Upper lobe of left lung (tissue), 6 donors: ENCODE measurements around the gene CHORDC1. TPM values are rescaled to one million over a fixed set of nuclear protein-coding genes. Genes with fewer than 3 reads are reported as not detected.

Experiments
- ATAC-seq, 2 donors: fragments of 200-7000 bp; cut with Tn5 transposase; one replicate each; pipeline ENCODE4 v1.9.1; 2022; ENCODE audit warnings: mild to moderate bottlenecking in 2 of 2, moderate library complexity in 2 of 2; ENCODE audit not compliant: low FRiP score in 2 of 2
- DNase-seq, 2 donors: peaks; one replicate each; pipeline ENCODE4 v3.0.0-alpha.2; 2019 to 2020
- H3K27ac ChIP-seq, 4 donors: fragments of 200-600 bp; sonication (generic); one replicate each; pipeline ENCODE4 v1.5.1; 2016 to 2019
- H3K27me3 ChIP-seq, 4 donors: fragments of 200-600 bp; sonication (generic); one replicate each; pipeline ENCODE4 v1.5.1; 2017 to 2019
- H3K36me3 ChIP-seq, 4 donors: fragments of 200-600 bp; sonication (generic); one replicate each; pipeline ENCODE4 v1.5.1; 2016 to 2019
- H3K4me1 ChIP-seq, 4 donors: fragments of 200-600 bp; sonication (generic); one replicate each; pipeline ENCODE4 v1.5.1; 2018 to 2019
- H3K4me3 ChIP-seq, 4 donors: fragments of 200-600 bp; sonication (generic); one replicate each; pipeline ENCODE4 v1.5.1; 2017 to 2019; ENCODE audit warnings: mild to moderate bottlenecking in 2 of 4, moderate library complexity in 1 of 4
- H3K9me3 ChIP-seq, 4 donors: fragments of 200-600 bp; sonication (generic); one replicate each; pipeline ENCODE4 v1.5.1; 2018 to 2019
- CTCF ChIP-seq, 6 experiments: fragments of 450-650 bp in 4 of 6; fragments of 200-600 bp in 2 of 6; sonication (generic) in 2 of 6; IDR thresholded peaks; one replicate each; pipeline ENCODE4 v1.5.1; 2016 to 2019; ENCODE audit warnings: antibody characterized with exemption in 6 of 6
- EP300 ChIP-seq, 4 donors: sonication (generic); formaldehyde crosslinking; IDR thresholded peaks; one replicate each; pipeline ENCODE4 v1.5.1; 2017; ENCODE audit warnings: antibody characterized with exemption in 4 of 4, control low read depth in 2 of 4
- POLR2A ChIP-seq, 4 donors: fragments of 450-650 bp; IDR thresholded peaks; one replicate each; pipeline ENCODE4 v1.5.1; 2016 to 2017; ENCODE audit warnings: antibody characterized with exemption in 4 of 4, mild to moderate bottlenecking in 2 of 4
- POLR2AphosphoS5 ChIP-seq, 2 donors: sonication (generic); formaldehyde crosslinking; IDR thresholded peaks; one replicate each; pipeline ENCODE4 v1.5.1; 2017; ENCODE audit warnings: antibody characterized with exemption in 2 of 2
- WGBS, 2 donors: methylation state at CpG; one replicate each; pipeline ENCODE4 v1.1.5; 2017 to 2018; 5-methylcytosine and 5-hydroxymethylcytosine counted together
- total RNA-seq, 6 donors: library from RNA; depleted of rRNA in 4 of 6; stranded (reverse); fragments of >200 nt in 4 of 6; gene quantifications; one replicate each; pipeline versions ENCODE4 v1.1.0 to v1.2.1, GENCODE V29; 2016 to 2021
- donor health status: DM: no; HTN: no; CAD: no; lungs with moderate emphysema.
- donor health status: DM: no; HTN: yes; CAD: no; lungs with severe emphysema.

Gene CHORDC1
- 10 to 100 TPM; 12.8 to 47.4 (median 32.9) TPM for total RNA-seq

GRCh38 chr11:90222459-90223247 lies at the start of gene CHORDC1:
TSS of gene CHORDC1 (minus strand) at chr11:90223049. CDS start at chr11:90222954, 95 bp downstream.
- Histone ChIP-seq H3K27me3 (no peaks in the 10 kb centered on the region), H3K4me1 (peaks cover 15 to 31% (median 22%) of the 10 kb centered on the region in 4 donors), H3K4me3 (peak within 1 kb of the TSS; percentile 76 to 97 (median 80)), H3K9me3 (no peaks in the 10 kb centered on the region), H3K36me3 (no peaks in the 10 kb centered on the region), H3K27ac (peak within 1 kb of the TSS; percentile 90 to 97 (median 93))
- ATAC-seq (peak; percentile 96 to 98), DNase-seq (peak; percentile 92)
- WGBS, 2 donors: 1% methylated on average over 14 to 68 of the region's 71 CpGs
- TF ChIP-seq POLR2A (IDR thresholded peaks at IDR 0.05) (peak; percentile 32 to 94 (median 82)), CTCF (IDR thresholded peaks at IDR 0.05) (no peak), EP300 (IDR thresholded peaks at IDR 0.05) (peak in 1 of 4 donors; percentile 65), POLR2AphosphoS5 (IDR thresholded peaks at IDR 0.05) (peak; percentile 87 to 99)

- DNase-seq (no peak), ATAC-seq (no peak)
- no peak for TF ChIP-seq EP300 (IDR thresholded peaks at IDR 0.05)
- TF ChIP-seq POLR2AphosphoS5 (IDR thresholded peaks at IDR 0.05): no peak
- TF ChIP-seq CTCF (IDR thresholded peaks at IDR 0.05): no peak
- TF ChIP-seq POLR2A (IDR thresholded peaks at IDR 0.05): no peak
- H3K36me3 ChIP-seq: no peaks in the 10 kb centered on the region
- H3K9me3 ChIP-seq: no peaks in the 10 kb centered on the region
- H3K27ac ChIP-seq: no peak overlapping the region
- 91 to 100% methylated on average over 1 of the region's 1 CpG for WGBS, 2 donors
- H3K27me3 ChIP-seq: no peaks in the 10 kb centered on the region
- no peak overlapping the region for H3K4me3 ChIP-seq
- no peaks in the 10 kb centered on the region for H3K4me1 ChIP-seq
Measured at GRCh38 chr11:90257158-90257525, 34.3 kb upstream of the CHORDC1 start.

- H3K27me3 ChIP-seq: no peaks in the 10 kb centered on the region
- H3K4me1 ChIP-seq: no peaks in the 10 kb centered on the region
- no peak for TF ChIP-seq POLR2A (IDR thresholded peaks at IDR 0.05)
- no peak for TF ChIP-seq EP300 (IDR thresholded peaks at IDR 0.05)
- no peak for TF ChIP-seq CTCF (IDR thresholded peaks at IDR 0.05)
- no peak for TF ChIP-seq POLR2AphosphoS5 (IDR thresholded peaks at IDR 0.05)
- H3K9me3 ChIP-seq: no peaks in the 10 kb centered on the region
- no peak overlapping the region for H3K4me3 ChIP-seq
- no peaks in the 10 kb centered on the region for H3K36me3 ChIP-seq
- DNase-seq (no peak), ATAC-seq (peak in 1 of 2 donors; percentile 21)
- 85 to 92% methylated on average over 8 of the region's 8 CpGs for WGBS, 2 donors
- H3K27ac ChIP-seq: no peak overlapping the region
Measured at GRCh38 chr11:90256404-90257157, 33.7 kb upstream of the CHORDC1 start.

- no peak overlapping the region for H3K27ac ChIP-seq
- DNase-seq (no peak), ATAC-seq (no peak)
- no peak for TF ChIP-seq POLR2A (IDR thresholded peaks at IDR 0.05)
- no peak for TF ChIP-seq POLR2AphosphoS5 (IDR thresholded peaks at IDR 0.05)
- no peak for TF ChIP-seq CTCF (IDR thresholded peaks at IDR 0.05)
- TF ChIP-seq EP300 (IDR thresholded peaks at IDR 0.05): no peak
- 68 to 73% methylated on average over 2 of the region's 2 CpGs for WGBS, 2 donors
- no peaks in the 10 kb centered on the region for H3K4me1 ChIP-seq
- H3K36me3 ChIP-seq: no peaks in the 10 kb centered on the region
- no peaks in the 10 kb centered on the region for H3K9me3 ChIP-seq
- no peak overlapping the region for H3K4me3 ChIP-seq
- H3K27me3 ChIP-seq: no peaks in the 10 kb centered on the region
Measured at GRCh38 chr11:90254065-90254464, 31.2 kb upstream of the CHORDC1 start.
